Endometrial microvascular endothelial cells (primary cell): ENCODE results near the gene ANO8. TPM values are rescaled to one million over a fixed set of nuclear protein-coding genes. Genes with fewer than 3 reads are reported as not detected.

Experiments
- in situ Hi-C: cut with HindIII; loops from 2 replicates; pipeline ENCODE4 v1.10.0; 2017; ENCODE audit warnings: low sequenced_read_pairs, low pct_unique_long_range_greater_than_20kb; ENCODE audit errors: inconsistent ontology term
- total RNA-seq: library from RNA; depleted of rRNA; stranded (reverse); fragments of >200 nt; gene quantifications from one replicate; pipeline ENCODE4 v1.2.3, GENCODE V29; 2015; ENCODE audit errors: inconsistent ontology term

The ANO8 gene
- total RNA-seq, 1 donor from 2014 or later = 0.84 TPM

DNA sequence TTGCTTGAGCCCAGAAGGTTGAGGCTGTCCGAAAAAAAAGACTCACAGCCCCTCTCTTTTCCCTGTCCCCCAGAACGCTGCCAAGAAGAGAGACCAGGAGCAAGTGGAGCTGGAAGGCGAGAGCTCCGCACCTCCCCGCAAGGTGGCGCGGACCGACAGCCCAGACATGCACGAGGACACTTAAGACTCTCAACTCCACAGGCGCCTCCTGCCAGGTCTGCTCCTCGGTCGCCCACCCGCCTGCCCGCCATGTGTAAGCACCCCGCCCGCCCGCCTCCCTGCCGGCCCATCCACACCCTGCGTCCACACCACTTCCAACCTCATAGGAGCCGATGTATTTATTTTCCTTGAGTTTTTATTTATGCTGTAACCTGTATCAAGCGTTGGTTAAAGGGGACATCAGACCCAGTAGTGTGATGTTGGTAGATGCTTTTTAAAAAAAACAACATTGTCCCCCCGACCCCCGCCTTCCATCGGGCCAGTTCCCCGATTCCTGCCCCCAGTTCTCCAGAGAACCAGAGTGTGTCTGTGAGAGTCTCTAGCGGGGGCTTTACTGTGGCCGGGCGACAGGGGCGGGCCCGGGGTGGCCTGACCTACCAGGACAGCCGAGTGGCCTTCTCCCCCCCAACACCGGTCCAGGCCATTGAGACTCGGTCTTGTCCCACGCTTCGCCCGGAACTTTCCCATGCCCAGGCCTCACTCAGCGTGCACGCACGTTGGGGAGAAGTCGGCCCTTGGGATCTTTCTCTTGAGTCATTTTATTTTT lies 15.0 kb downstream of the ANO8 start:
- in situ Hi-C loops = no loop called here

DNA sequence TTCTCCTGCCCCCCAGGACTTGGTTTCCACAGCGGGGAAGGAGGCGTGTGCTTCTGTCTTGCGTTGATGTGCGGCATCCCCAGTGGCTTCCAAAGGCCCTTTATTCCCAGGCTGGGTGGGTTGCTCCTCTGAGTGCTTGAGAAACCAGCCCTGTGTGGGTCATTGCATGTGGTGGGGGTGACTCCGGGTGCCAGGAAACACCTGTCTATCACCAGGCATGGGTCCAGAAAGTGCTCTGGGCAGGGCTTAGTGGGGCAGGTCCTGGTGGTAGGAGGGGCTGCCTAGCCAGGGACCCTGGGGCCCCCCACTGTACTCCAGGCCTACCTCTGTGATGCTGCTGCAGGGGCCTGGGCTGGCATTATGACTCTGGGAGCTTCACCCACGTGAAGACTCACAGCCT lies 15.7 kb downstream of the ANO8 start:
- in situ Hi-C loops = no loop called here

DNA sequence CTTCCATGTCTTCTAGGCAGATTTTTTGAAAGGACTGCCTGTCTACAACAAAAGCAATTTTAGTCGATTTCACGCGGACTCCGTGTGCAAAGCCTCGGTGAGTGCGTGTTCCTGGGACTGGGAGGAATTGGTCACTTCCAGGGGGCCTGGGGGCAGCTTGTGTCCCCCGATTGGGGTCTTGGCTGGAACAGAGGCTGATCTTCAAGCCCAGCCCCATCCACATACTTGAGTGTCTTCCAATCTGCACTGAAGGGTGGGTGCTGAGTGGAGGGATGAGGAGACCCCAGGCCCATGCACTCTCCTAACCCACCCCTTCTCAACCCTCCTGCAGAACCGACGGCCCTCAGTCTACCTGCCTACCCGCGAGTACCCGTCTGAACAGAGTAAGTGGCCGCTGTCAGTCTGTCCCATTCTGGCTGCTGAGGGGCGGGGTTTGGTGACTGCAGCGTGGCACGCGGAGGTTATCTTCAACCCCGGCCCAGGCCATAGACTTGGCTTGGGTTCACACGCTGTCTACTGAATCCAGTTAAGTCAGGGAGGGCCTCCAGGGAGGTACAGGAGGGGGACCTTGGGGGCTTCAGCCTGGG lies 20.6 kb downstream of the ANO8 start:
- in situ Hi-C loops = no loop called here

DNA sequence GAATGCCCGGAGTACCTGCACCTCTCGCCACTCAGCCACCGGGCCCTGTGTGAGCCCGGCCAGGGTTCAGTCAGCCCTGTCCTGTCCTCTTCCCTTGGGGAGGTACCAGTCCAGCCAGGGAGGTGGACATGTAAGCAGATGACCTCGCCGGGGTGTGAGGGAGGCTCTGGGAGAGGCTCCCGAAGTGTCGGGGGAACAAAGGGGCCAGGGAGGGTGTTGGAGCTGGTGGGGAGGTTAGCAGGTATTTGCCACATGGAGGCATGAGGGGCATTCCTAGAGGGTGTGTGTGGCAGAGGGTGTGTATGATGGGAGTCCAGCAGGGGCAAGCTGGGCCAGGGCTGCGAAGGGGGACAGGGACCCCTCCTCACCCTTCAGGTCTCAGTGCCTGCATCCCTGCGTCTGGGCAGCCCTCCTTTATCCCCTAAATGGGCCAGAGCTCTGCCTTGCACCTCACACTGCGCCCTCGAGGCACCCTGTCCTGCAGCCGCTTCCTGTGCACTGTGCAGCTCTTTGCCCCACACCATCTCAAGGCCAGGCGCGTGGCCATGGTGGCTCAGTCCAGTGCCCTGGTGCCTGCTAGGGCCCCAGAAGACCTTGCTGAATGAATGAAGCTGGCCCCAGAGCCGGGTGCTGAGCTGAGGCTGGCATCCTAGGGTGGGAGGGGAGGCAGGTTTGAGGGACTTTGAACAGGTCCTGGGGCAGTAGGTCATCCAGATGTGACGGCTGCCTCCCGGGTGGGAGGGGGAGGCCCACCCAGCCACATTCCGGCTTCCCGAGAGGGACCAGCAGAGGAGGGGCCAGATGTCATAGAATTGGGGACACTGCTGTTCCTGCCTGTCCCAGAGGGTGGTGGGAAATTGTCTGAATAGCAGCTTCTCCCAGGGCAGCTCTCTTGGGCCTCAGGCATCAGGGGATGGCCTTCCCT lies 22.2 kb downstream of the ANO8 start:
- in situ Hi-C loops = no loop called here

DNA sequence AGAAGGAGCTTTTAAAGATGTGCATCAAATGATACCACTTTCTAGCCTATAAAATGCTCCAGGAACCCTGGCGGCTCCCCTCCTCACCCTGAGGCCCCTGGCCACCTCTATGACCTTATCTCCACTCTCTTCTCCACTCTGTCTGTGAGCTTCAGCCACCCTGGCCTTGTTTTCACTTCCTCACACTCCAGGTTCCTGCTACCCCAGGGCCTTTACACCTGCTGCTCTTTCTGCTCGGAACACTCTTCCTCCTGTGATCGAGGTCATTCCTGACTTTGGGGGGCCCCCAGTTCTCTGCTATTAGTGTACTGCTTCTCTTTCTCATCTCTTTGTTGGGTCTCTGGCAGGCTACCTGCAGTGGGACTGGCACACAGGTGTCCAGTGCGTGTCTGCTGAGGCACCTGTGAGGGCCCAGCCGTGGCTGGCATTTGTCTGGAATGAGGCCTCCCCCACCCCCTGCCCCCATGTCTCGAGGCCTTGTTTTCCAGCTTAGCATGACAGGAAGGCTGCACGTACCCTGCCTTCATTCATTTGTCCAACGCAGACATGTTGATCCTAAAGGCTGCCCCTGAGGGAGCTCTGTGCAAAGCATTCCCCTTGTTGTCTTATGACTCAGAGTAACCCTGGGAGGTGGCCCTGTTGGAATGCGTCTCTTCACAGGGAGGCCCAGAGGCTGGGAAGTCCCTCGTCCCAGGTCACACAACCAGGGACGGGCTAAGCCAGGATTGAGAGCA lies 23.0 kb downstream of the ANO8 start:
- in situ Hi-C loops = no loop called here

DNA sequence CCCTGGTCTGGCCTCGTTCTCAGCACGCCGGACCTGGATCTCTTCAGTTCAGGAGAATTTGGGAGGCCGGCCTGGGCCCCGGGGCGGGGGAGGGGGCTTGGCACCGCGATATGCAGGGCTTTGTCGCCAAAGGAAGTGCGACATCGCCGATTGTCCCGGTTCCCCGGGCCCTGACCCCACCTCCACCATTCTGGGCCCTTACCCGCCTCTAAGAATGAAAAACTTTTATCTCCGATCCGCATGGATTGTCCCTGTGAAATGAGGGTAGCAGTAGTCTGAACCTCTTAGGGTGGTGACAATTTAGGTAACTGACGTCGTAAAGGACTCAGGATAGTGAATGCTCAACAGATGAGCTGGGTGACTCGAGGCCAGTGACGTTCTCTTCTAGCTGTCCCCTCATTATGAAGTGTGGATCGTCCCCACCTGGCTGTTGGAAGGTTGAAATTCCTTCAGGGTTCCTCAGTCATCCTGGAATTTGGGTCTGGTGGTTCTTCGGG lies 24.6 kb downstream of the ANO8 start:
- in situ Hi-C loops = no loop called here

DNA sequence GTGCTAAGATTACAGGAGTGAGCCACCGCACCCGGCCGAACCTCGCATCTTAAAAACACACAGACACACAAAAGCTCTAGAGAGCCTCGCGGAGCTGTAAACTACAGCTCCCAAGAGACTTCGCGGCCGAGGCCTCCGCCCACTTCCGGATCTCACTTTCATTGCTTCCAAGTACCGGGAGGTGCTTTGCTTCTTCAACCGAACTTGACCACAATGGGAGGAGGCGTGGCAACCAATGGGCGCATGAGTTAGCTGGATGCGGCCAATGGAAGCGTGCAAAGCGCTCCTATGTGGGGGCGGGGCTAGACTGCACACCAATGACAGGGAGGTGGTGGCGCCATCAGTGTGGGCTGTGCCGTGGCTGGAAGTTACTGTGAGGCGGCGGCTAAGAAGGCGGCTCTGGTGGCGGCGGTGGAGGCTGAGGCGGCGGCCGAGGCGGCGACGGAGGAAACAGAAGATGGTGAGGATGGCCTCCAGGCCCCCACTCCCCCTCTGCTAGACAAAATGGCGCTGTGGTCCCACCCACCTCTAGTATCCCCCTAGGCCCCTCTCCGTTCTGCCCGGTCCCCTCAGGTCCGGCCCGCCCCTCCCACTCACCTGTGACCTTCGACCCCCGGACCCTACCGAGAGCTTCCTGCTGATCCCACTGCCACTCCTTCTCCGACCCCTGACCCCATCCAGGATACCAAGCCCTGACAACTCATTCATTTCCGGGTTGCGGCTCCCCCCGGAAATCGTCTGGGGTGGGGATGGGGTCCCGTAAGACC lies 25.3 kb downstream of the ANO8 start, which contains the start of gene DDA1:
DDA1 (plus strand) TSS at position 366 of the 767 bp plus-strand sequence; CDS start at position 458, 92 bp downstream.
- in situ Hi-C loops = no loop called here

DNA sequence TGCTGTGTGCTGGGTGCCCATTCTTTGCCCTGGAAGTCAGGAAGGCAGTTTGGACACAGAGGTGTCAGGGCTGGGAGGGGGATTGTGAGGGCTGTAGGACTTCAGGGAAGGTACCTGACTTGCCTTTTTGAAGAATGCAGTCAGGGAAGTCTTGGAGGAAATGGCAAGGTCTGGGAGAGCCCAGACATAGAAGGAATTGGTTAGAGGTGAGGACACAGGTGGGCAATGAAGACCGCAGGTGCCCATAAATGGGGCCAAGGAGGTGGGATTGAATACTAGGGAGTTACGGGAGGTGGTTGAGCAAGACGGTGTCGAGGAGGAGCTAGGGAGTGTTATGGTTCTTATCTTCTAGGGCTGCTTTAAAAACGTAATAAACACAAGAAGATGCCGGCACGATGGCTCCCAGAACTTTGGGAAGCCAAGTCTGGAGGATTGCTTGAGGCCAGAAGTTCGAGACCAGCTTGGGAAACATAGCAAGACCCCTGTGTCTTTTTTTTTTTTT lies 26.7 kb downstream of the ANO8 start:
- in situ Hi-C loops = no loop called here

DNA sequence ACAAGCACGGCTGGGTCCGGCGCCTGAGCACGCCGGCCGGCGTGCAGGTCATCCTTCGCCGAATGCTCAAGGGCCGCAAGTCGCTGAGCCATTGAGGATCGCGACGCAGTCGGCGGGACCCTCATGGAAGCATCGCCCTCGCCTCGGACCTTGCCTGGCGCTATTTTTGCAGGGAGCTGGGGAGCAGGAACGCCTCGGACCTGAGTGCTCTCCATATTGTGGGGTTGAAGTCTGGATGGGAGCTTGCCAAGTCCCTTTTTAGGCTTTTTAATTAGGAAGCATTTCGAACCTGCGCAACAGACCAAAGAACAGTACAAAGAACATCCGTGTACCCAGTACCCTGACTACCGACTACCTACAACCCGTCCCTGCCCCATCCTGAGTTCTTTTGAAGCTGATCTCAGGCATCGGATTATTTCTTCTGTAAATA lies 28.4 kb downstream of the ANO8 start:
- in situ Hi-C loops = no loop called here

DNA sequence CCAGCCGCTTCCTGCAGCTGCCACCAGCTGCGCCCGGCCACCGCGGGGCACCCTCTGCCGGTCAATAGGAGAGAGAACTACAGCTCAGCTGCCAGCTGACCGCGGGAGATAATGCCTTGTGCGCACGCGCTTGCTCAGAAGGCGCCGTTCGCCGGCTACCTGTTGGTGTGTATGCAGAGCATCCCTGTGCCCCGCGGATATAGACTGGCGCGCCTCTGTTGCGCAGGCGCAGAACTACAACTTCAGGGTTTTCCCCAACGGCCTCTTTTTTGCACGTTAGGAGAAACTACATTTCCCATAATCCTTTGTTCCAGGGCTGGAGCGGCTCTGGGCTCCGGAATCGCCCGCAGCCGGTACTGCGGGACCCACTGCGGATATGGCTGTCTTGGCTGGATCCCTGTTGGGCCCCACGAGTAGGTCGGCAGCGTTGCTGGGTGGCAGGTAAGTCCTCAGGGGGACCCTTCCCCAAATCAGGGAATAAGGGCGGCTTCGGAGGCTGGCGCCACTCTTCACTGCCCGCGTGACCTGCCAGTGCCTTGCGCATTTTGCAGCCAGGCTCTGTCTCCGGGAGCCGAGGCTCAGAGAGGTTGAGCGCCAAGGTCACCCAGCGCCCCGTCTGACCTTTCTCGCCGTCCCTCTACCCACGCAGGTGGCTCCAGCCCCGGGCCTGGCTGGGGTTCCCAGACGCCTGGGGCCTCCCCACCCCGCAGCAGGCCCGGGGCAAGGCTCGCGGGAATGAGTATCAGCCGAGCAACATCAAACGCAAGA lies 29.0 kb downstream of the ANO8 start, which contains the start of gene MRPL34:
MRPL34 (plus strand) TSS at position 356 of the 768 bp plus-strand sequence; CDS start at position 377, 21 bp downstream.
- in situ Hi-C loops = no loop called here

DNA sequence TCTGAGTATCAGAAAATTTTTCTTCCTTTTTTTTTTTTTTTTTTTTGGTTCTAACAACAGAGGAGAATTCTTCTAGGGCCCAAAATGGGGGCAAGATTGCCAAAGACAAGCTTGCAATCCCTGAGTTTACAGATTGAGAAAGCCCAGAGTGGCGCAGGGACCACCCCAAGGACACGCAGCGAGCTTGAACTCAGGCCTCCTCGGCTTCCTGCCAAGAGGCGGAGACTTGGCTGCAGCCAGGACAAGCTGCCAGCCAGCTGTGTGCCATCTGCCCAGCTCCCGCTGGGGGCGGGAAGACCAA lies 29.5 kb downstream of the ANO8 start:
- in situ Hi-C loops = no loop called here

DNA sequence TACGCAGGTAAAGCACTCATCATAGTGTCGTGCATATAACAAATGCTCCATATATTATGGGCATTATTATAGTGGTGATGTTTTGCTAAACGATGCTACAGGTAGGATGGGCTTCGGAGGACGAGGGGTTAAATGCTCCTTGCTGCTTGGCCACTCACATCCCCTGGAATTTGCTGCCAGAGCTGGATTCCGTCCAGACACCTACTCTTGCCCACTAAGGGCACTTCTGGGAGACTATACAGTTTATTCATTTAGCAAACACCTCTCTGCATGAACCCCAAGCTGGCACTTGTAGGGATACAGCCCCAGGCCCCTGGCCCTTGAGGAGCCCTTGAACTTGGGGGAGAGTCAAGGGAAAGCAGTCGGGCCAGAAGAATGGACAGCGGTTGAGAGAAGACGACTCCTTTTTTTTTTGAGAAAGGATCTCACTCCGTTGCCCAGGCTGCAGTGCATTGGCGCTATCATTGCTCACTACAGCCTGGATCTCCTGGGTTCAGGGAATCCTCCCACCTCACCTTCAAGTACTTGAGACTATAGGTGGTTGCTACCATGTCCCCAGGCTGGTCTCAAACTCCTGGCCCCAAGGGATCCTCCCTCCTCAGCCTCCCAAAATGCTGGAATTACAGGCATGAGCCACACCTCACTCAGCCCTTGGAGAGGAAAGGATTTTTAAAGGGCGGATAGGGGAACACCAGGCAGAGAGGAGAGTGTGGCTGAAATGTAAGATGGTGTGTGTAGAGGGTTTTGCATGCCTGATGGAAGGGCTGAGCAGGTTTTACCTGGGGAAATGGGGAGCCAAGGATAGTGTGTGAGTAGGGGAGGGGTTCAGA lies 30.1 kb downstream of the ANO8 start:
- in situ Hi-C loops = no loop called here

DNA sequence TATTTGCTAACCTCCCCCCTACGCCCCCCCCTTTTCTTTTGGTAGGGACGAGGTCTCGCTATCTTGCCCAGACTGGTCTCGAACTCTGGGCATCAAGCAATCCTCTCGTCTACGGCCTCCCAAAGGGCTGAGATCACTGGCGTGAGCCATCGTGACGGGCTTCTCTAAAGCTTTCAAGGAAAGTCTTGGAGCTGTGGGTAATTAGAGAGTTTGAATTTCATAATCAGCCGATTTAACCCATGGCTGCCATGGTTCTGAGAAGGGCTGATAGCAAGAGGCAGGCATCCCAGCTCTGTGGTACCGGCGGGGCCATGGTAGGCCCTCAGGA lies 30.8 kb downstream of the ANO8 start:
- in situ Hi-C loops = no loop called here

DNA sequence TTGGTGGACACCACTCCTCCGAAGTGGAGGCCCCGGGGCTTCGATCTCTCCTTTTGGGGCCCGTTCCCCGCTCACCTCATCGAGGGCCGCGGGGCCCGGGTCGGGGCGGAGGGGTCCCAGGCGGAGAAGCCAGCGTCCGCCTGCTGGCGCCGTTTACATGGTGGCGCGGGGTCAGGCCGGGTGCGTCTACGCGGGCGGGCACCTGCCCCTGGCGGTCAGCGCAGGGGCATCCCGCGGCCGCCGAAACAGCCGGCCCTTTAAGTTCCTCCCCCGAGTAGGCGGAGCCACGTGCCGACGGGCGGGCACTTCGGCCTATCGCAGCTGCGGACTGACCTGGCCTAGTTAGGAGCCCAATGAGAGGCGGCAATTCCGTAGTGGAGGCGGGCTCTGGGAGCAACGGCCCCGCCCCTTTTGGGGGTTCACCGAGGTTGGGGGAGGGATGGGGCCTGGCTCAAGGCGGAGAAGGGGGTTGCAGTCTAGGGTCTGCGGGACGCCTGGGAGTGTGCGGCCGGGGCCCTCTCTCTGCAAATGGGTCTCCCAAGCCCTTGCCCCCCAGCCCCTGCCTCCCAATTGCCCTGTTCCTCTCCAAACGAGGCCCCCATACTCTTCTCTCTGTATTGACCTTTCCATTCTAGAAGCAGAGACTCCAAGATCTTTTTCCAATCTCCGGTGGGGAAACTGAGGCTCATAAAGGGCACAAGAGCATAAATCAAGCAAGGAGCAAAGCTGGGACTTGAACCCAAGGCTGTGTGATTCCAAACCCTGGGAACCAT lies 31.3 kb downstream of the ANO8 start, which contains the start of gene ABHD8:
ABHD8 (minus strand) TSS at position 259 of the 773 bp plus-strand sequence. CDS start 1,809 bp downstream, outside the sequence.
- in situ Hi-C loops = no loop called here

DNA sequence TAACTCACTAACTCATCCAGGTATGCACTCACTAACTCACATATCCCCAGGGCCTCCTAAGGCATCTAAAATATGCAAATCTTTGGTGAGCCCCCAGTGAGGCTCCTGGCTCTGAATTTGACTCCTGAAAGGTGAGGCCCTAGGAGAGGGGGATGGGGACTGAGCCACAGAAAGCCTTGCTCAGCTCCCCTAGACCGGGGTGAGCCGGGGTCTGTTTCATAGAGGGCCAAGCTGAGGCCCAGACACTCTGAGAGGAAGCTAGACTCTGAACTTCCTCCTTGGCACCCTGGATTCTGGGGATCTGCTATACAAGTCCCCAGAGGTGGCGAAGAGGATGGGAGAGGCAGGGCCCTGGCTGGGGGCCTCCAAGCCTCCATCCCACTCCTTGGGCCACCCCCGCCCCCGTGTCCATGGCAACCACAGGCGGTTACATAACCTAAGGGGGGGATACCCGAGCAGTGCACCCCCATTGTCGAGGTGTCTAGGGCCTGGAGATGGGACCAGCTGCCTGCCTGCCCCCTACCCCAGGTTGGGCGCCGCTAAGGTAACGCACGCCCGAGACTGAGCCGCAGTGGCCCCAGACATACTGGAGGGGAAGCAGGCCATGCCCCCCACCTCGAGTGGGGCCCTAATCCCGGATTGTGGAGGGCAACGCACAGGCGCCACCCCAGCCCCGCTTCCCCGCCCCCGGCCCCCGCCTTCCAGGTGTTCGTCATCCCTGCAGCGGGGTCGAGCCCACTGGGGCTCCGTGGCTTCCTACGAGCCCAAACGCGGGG lies 32.1 kb downstream of the ANO8 start:
- in situ Hi-C loops = no loop called here
